ENCODE data around the gene CAMKMT.

DNA sequence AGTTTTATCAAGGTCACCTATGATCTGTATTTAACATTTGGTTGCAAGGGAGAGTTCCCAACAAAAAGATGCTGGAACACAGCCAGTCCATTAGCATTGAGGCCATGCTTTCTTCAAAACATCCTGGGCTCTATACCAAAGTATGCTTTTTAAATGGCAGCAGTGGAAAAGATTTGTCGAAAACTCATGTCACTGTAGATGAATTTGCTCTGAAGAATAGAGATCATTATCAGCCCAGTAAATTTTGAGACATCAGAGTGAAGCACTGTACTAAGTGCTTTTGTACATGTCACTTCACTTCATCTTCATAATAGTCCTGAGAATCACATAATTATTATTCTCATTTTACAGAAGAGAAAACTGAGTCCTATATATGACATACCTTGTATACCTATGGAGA is 189.8 kb downstream of the CAMKMT start:
- TF ChIP-seq, protein P1, sequence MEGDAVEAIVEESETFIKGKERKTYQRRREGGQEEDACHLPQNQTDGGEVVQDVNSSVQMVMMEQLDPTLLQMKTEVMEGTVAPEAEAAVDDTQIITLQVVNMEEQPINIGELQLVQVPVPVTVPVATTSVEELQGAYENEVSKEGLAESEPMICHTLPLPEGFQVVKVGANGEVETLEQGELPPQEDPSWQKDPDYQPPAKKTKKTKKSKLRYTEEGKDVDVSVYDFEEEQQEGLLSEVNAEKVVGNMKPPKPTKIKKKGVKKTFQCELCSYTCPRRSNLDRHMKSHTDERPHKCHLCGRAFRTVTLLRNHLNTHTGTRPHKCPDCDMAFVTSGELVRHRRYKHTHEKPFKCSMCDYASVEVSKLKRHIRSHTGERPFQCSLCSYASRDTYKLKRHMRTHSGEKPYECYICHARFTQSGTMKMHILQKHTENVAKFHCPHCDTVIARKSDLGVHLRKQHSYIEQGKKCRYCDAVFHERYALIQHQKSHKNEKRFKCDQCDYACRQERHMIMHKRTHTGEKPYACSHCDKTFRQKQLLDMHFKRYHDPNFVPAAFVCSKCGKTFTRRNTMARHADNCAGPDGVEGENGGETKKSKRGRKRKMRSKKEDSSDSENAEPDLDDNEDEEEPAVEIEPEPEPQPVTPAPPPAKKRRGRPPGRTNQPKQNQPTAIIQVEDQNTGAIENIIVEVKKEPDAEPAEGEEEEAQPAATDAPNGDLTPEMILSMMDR (conservative IDR thresholded peaks at IDR 0.05), result no peak
- TF ChIP-seq ZFX (IDR thresholded peaks at IDR 0.05), result no peak
